Bronchial epithelial cell (primary cell): ENCODE measurements around the gene SERAC1. TPM values are rescaled to one million over a fixed set of nuclear protein-coding genes. Genes with fewer than 3 reads are reported as not detected.
A peak's percentile ranks its signal among the peaks of the same experiment; 100 is the strongest.

Experiments used
- DNase-seq: peaks from one replicate; pipeline ENCODE4 v3.0.0-alpha.2; 2010; ENCODE audit warnings: low read depth
- FAIRE-seq: peaks from 2 replicates; lab custom pipeline; 2011; peaks lifted over from hg19 to GRCh38; lab: Jason Lieb, UNC
- H3K27me3 ChIP-seq: 2 replicates; pipeline ENCODE4 v1.5.1; 2011; ENCODE audit warnings: low read length; ENCODE audit not compliant: control insufficient read depth, insufficient read depth
- H3K36me3 ChIP-seq: 2 replicates; pipeline ENCODE4 v1.5.1; 2011; ENCODE audit warnings: low read length; ENCODE audit not compliant: control insufficient read depth, insufficient read depth
- H3K4me3 ChIP-seq: 2 replicates; pipeline ENCODE4 v1.5.1; 2011; ENCODE audit warnings: mild to moderate bottlenecking, low read depth, low read length, control low read depth
- CTCF ChIP-seq: IDR thresholded peaks from 2 replicates; pipeline ENCODE4 v1.5.1; 2011; ENCODE audit warnings: mild to moderate bottlenecking, moderate library complexity, low read length, control low read depth, inconsistent platforms; ENCODE audit not compliant: insufficient read depth, severe bottlenecking
- total RNA-seq: library from RNA; depleted of rRNA; stranded (reverse); fragments of >200 nt; gene quantifications from 2 replicates; pipeline ENCODE4 v1.2.1, GENCODE V29; 2014

SERAC1 gene
- total RNA-seq, 1 donor from 2014 or later, result 12.1 TPM

GRCh38 chr6:158067436-158068015, 100.5 kb downstream of the SERAC1 start:
- no peak for TF ChIP-seq CTCF
- FAIRE-seq (no peak), DNase-seq (peak; percentile 58)
- Histone ChIP-seq H3K27me3 (no peaks in the 10 kb centered on the region), H3K36me3 (peaks cover 4% of the 10 kb centered on the region), H3K4me3 (no peak overlapping the region)

GRCh38 chr6:158066136-158066781, 101.8 kb downstream of the SERAC1 start:
- DNase-seq (no peak), FAIRE-seq (no peak)
- H3K4me3 ChIP-seq, result no peak overlapping the region
- peaks cover 6% of the 10 kb centered on the region for H3K36me3 ChIP-seq
- TF ChIP-seq CTCF, result no peak
- H3K27me3 ChIP-seq, result no peaks in the 10 kb centered on the region

DNA sequence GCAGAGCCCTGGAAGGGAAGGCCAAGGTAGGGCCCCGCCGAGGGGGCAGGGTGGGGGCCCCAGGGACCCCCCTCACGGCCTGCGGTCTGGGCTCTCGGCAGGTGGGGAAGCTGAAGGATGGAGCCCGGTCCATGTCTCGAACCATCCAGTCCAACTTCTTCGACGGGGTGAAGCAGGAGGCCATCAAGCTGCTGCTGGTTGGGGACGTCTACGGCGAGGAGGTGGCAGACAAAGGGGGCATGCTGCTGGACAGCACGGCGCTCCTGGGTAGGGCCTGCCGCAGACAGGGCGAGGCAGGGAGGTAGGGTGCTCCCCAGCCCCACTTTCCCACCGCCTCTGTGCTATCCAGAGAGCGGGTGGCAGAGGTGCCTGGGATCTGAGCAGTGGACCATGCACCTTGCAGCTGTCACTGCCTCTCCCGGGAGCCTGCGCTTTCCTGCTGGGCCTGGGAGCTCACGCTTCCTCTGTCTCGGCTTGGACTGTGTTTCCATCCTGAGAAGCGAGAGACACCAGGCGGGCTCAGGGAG, 103.3 kb downstream of the SERAC1 start:
- Histone ChIP-seq H3K27me3 (no peaks in the 10 kb centered on the region), H3K4me3 (no peak overlapping the region), H3K36me3 (peaks cover 6% of the 10 kb centered on the region)
- no peak for TF ChIP-seq CTCF
- FAIRE-seq (no peak), DNase-seq (no peak)

DNA sequence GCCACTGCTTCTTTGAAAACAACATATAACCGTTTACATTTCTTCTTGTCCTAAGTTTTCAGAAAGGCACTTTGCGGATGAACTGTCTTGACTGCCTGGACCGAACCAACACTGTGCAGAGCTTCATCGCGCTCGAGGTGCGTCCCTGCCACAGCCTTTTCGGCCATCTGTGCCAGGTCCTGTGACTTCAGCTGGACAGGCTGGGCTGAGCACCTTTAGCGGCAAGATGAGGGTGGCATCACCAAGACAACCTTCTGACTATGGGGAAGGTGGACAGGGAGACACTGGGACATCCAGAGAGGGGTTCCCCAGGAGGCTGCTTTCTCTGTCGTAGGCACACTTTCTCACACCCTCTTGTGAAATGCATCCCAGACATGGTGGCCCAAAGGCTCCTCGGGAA, 104.3 kb downstream of the SERAC1 start:
- Histone ChIP-seq H3K4me3 (no peak overlapping the region), H3K27me3 (no peaks in the 10 kb centered on the region), H3K36me3 (peaks cover 6% of the 10 kb centered on the region)
- no peak for TF ChIP-seq CTCF
- FAIRE-seq, result no peak
- no peak for DNase-seq

DNA sequence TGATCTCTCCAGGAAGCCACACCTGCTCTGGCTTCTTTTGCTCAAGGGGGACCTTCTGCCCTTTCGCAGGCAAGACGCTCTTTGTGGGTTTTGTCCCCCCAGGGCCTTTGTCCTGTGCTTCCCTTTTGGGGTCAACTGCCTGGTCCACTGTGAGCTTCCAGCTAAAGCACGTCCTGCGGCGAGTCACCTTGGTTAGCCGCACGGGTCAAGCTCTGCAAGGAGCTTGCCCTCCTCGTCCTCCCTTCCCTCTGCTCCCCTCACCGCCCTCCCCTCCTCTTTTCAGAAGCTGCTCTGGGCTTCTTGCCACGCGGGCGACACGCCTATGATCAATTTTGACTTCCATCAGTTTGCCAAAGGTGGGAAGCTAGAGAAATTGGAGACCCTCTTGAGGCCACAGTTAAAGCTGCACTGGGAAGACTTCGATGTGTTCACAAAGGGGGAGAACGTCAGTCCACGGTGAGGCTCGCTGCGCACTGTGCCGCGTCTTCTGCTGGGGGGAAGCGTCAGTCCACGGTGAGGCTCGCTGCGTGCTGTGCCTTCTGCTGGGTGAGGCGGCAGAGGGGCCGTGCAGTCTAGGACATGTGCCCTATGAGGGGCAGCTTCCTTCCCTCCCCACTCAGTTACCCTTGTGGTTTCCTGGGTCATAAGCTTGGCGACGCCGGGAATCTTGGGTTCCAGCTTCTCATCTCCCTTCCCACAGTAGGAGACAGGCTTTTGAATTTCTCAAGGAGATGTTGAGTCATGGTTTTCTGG, 106.2 kb downstream of the SERAC1 start:
- H3K4me3 ChIP-seq, result no peak overlapping the region
- peaks cover 6% of the 10 kb centered on the region for H3K36me3 ChIP-seq
- H3K27me3 ChIP-seq, result no peaks in the 10 kb centered on the region
- TF ChIP-seq CTCF, result no peak
- FAIRE-seq, result no peak
- no peak for DNase-seq
